HG03439 (cell line): ENCODE measurements around the gene RAI1.

Experiments used
- ATAC-seq: cut with Tn5 transposase; IDR thresholded peaks from one replicate; pipeline ENCODE4 v1.9.1; 2021; ENCODE audit warnings: mild to moderate bottlenecking, moderate library complexity; ENCODE audit not compliant: unreplicated experiment

RAI1 gene

DNA sequence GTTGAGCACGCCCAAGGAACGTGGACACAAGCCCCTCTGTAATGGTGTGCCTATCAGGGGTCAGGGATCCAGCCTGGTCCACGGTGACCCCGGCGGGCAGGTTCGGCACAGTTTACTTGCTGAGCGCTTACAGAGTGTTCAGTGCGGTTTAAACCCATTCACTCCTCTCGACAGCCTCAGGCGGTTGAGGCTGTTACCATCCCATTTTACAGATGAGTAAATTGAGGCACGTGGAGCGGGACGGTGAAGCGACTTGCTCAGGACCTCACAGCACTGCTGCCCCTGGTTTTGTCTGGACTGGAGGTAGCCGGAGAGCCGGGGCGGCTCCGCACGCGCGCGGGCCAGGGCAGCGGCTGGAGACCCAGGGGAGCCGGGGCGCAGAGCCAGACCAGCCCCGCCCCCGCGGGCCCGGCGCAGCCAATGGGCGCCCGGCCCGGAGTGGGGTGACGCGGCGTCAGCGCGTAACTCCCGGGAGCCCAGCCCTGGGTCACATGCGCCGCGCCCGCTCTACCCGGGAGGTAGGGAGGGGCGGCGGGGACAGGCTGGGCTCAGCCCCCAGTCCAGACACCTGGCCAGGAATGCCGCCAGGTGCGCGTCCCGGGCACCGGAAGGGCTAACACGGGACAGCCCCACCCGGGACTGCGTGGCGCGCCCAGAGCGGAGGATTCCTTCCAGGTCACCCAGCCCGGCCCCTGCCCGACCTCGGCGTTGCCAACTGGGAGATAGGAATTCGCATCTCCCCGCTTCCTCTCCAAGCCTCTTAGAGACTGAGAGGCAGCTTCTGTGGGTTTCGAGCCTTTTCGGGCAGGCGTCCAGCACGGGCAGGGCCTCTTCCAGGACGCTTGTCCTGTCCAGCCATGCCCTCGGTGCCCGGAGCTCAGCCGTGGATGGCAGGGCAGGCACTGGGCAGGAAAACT lies 158.8 kb downstream of the RAI1 start:
- peak; percentile 45 for ATAC-seq

DNA sequence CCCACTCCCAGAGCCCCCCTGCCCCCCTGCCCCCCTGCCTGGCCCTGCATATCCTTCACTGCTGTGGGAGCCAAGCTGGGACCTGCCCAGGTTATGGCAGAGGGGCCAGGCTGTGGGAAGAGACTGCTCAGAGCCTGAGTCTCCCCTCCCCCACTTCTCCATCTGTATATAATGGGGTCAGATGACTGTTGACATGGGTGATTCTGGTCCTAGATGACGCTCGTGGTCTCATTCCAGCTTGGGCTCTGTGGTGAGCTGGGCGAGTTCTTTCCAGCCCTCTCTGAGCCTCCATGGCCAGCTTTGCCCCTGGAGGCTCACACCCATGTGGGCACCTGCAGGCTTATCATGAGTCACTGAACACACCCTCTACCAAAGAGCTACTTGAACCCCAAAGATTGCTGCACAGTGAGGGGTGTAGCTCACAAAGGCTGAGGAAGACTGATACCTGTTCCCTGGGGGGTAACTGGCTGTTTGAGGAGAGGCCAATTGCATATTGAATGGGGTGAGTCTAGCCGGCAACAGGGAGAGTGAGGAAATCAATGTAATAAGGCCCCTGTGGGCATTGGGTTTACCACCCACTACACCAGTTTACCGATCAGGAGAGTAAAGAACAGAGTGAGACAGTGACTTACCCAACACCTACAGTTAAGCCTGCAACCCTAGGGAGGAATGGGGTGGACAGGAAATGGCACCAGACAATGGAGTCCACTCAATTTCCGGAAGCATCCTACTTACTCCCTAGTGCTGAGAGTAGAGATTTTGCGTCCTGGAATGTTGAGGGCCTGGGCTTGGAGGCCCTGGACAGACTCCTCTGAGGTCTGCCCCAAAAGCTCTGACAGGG lies 159.7 kb downstream of the RAI1 start:
- ATAC-seq: no peak

DNA sequence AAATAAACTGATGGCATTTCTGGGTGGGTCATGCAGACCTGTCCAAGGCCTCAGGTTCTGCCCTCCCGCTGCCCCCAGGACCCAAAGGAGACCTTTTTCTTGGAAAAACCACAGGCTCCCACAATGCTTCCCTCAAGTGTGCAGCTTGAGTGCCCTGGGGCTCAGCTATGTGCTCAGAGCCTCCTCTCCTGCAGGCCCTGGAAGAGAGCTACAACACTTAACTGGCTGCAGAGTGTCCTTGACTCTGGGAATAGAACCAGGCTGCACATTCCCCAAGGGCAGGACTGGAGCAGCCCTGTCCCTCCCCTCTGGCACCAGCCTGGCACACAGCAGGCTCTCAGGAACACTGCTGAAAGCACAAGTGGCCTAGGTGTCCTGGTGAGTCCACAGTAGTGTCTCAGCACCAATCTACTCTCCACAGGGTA lies 160.4 kb downstream of the RAI1 start:
- no peak for ATAC-seq

DNA sequence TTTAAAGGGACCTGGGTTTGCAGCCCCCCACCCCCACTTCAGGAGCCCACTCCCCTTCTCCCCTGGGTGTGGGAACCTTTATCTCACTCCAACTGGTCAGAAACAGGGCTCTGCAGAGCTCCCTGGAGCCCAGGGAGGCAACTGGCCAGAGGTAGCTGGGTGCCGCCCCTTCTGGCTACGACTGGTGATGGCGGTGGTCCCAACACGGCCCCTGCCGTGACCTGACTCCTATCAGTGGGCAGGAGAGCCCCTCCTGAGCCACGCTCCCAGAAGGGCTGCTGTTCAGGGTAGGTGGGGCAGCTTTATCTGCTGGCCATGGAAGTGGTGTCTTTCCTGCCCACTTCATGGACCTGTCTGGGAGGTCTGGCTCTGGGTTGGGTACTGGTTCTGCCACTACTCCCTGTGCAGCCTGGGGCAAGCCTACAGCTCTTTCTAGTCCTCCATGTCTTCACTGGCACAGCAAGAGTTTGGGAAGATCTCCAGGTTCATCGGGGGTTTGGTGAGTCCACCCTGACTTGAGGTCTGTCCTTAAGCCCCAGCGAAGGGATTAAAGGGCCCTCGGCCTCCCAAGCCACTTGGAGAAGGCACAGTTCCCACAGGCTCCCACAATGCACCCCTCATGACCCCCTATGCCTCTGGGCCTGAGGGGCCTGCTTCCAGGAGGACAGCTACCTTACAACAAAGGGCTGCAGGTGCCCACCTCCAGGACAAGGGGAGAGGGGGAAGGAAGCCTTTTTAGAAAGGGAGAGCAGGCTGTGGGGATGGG lies 161.0 kb downstream of the RAI1 start:
- no peak for ATAC-seq

DNA sequence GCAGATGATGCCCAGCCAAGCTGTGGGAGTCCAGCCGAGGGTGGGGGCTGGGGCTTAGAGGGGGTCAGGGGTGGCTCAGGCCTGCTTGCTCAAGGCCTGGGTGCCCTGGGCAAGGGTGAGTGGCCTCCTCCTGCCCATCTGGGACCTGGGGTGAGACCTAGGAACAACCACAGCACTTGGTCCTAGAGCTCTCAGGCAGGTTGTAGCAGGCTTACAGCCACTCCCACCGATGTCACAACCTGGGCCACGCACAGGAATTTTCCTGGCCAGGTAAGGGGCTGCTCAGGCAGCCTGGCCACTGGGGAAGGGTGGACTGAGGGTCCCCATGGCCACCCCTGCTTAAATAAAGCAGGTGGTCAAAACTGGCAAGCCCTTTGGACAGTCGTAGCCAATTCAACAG lies 161.8 kb downstream of the RAI1 start:
- no peak for ATAC-seq

DNA sequence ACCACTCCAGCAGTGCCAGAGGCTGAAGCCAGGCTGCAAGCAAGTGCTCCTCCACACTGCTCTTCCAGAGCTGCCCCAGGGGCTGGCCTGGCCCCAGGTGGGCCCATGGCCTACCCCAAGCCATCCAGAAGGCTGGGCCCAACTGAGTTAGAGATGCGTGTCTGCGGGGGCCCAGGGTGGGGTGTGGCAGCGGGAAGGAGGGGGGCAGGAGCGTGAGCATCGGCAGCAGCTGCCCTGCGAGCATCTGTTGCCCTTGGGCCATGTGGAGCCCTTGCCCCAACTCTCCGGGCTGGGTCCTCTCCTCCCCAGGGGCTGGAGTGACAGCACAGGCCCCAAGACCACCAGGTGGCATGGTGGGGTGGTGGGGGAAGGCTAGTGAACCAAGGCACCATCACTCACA lies 162.8 kb downstream of the RAI1 start:
- no peak for ATAC-seq

DNA sequence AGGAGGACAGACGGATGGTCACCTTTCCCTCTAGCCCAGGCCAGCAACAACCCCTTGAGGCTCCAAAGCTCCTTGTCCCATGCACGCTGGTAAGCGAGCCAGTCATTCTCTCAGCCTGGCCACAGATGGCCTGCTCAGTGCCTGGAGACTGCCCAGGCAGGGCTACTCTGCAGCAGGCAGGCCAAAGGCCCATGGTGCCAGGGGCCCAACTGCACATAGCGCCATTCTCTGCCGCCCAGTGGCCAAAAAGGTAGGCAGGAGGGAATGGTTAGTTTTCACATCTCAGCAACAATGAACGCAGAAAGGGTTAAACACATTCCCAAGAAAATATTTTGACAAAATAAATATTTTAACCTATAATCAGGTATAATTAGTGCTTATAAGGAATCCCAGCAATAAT lies 163.2 kb downstream of the RAI1 start:
- no peak for ATAC-seq

DNA sequence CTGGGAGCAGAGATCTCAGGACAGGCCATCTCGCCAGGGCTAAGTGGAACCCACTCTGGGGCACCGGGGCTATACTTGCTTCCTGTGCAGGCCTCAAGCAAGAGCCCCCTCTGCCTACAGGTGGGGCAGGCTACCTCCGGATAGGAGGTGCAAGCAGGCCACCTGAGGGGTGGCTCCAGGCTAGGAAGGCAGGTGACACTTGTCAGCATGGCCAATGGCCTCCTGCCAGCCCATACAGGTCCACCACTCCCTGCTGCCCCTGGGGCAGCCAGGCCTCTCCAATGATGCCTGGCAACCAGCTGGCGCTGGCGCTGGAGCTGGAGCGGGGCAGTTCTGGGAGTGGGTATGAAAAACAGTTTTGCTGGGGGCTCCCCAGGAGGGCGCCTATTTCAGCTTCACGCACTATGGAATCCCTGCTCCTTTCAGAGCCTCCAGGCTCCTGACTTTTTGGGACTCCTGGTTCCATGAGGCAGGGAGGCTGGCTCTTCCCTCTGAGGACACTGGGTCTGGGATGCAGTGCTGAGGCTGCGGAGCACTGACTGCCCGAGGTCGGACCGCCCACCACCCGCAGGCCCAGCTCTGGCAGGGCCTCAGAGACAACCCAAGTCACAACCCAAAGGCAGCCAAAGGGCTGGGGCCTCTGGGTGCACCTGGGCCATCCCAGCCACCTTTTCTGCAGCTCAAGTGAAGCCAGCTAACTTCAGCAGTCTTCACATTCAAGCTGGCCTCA lies 164.0 kb downstream of the RAI1 start:
- no peak for ATAC-seq

DNA sequence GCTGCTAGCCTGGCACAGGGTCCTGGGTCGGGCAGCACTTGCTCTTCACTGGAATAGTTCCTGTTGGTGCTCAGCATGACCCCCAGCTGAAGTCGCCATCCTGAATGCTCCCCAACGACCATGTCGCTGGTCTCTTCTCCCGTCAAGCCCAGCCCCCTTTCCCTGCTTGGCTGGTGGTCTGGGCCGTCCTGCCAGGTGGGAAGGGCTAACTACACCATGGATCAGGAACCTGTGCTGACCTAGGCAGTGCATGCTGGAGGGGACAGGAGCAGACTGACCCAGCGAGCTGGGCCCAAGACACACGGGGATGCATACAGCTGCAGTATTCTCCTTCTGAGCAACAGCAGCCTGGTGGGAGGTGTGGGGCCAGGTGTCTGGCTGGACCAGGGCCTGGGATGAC lies 164.7 kb downstream of the RAI1 start:
- no peak for ATAC-seq

DNA sequence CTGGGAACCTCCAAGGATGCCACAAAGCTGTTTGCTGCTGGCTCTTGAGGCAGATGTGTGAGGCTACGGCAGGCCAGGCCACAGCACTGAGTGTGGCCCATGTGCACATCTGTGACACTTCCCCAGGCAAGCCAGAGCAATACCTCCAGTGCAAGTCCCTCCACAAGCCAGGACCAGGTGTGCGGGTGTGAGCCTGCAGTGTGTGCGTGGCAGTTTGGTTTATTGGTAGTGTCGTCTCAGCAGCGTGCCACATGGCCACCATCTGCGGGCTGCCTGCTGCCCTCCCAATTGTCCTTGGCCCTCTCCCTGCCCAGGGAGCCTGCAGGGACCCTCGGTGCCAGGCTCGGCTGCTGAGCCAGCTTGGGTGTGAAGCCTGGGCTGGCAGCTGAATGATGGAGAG lies 165.4 kb downstream of the RAI1 start:
- ATAC-seq: no peak

DNA sequence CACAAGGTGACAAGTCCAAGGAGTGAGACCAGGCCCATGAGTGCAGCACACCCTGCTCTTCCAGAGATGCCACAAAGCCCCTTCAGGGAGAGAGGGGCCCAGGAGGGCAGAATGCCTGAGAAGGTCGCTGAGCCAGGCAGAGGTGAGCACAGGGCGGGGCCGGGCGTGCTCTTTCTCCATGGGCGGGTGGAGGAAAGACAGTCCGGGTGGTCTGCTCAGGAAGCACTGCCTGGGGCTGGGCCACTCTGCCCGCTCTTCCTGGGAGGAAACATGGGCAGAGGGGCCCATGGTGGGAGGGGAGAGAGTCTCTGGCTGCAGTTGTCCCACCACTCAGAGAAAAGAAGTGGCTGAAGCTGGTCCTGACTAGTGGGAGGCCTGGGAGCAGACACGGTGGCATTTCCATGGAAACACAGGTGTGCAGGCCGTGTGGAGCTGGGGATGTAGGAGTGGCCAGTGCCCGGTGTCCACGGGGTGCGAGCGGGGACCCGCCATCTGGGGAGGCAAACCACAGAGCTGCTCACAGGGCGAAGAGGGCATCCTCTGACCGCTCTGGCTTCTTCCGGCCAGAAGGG lies 165.9 kb downstream of the RAI1 start:
- ATAC-seq: no peak

DNA sequence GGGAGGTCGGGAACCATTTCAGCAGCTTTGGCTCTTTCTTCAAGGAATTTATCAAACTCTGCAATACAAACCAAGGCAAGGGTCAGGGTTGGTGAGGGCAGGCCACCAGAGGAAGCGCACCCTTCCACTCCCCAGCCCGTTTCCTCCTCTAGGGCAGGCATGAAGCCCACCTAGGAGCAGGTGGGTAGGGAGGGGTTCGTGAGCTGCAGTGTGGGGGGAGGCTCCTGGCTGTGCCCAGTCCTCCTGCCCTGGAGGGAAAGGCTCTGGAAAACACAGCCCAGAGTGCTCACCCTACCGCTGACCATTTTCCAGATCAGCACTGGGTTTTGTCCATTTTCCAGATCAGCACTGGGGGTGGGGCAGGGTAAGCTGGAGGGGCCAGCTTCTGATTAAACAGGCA lies 166.5 kb downstream of the RAI1 start:
- ATAC-seq: no peak

DNA sequence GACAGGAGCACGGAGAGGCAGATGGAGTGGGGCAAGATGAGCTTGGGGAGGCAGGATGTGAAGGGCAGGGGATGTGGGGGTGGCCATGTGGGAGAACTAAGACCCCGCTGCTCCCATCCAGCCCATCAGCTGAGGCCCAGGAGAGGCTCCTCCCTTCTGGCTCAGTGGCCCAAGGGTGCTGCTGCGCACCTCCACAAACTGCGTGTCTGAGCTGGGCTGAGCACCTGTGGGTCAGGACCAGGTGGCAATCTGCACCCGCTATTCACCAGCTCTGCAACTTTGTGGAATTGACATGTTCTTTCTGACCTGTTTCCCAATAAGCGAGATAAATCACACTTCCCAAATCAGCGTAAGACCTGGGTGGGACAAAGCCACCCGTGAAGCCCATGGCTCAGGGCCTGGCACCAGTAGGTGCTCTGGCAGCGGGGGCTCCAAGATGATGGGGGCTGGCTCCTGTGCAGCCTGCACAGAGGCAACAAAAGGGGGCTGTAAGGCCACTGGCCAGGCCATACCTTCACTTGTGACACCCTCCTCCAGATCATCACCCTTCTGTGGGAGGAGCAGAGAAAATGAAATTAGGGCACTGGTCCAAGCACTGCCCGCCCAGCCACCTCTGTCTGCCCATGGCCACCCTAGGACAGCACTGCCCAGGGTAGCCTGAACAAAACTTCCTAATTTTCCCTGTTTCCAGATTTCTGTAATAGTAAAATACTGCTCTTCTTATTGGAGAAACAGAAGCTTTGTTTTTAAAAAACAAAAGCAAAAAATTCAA lies 167.2 kb downstream of the RAI1 start:
- no peak for ATAC-seq

DNA sequence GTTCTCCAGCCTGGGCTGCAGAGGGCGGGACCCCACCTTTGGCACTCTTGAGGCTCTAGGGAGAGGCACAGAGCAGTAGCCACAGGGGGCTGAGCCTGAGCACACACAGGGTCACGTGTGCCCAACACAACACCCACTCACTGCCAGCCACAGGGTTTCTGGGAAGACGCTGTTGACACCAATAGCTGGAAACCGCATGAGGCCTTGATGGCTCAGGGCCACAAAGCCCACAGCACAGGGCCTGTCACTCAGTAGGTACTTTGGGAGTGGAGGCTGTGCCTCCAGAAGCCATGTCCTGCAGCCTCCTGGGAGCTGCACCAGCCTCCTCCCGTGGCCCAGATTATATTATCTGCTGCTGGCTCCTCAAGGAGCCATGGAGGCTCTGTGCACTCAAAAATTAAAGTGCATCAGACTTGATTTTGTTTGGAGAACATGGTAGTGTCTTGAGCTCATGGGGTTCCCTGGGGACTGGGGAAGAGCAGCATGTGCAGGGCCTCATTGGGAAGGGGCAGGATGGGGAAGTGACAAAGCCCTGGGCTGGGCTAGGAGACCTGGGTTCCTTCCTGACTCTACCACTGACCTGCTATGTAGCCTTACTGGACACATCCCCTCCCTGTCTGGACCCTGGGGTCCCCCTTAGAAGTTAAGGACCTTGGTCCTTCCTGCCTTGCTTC lies 168.0 kb downstream of the RAI1 start:
- no peak for ATAC-seq

DNA sequence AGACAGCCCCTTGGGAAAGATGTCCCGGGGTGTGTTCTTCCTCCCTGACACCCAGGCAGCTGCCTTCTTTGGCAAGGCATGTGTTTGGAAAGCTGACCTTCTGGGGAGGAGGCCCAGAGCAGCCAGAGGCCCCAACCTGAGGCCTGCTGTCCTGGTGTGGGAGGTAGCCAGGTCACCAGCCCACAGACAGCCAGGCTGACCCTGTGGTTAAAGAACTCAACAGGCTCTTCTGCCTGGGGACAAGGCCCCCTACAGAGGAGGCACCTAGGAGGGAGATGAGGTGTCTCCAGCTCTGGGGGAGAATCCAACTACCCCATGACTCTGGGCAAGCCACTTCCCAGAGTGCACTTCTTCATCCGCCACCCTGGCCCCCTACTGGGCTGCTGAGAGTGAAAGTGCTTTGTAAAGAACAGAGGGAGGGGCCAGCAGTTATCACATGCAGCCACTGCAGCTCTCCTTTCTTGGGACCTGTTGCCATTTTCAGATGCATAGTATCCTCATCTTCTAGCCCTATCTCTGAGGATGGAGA lies 168.7 kb downstream of the RAI1 start:
- ATAC-seq: no peak

DNA sequence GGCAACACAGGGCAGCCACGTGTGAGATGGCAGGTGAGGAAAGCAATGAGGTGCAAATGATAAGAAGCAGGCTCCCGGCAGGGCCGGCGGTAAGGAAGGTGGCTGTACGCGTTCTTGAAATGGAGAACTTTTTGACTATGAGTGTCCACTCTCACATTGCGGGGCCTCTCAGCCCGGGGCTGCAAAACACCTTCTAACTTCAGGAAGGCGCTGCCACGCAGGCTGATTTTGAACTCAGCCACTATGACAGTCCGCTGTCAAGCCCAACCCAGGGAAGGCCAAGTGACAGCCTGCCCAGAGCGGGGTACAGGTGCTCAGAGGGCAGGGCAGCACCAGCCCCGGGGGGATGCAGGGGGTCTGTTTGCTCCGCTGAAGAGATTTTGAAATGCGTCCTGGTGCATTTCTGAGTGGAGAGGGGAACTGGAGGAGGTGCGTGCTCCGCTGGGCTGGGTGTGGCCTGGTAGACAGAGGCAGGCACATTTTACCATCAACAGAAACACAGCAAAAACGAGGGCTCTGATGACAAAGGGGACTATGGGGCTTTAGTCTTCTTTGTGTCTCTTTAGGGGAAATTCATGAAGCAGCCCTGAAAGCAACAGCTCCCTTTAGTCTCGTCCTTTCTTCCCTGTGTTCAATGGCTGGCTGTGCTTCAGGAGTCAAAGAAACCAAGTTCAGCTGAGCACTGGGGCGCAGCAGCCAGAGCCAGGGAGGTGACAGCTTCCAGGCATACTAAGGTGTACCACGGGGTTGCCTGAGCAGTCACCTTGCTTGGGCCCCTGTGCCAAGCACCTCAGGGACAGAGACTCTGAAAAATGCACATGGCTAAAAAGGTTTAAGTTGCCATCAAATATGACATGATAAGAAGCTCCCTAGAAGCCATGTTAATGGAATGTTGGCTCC lies 170.1 kb downstream of the RAI1 start:
- no peak for ATAC-seq

DNA sequence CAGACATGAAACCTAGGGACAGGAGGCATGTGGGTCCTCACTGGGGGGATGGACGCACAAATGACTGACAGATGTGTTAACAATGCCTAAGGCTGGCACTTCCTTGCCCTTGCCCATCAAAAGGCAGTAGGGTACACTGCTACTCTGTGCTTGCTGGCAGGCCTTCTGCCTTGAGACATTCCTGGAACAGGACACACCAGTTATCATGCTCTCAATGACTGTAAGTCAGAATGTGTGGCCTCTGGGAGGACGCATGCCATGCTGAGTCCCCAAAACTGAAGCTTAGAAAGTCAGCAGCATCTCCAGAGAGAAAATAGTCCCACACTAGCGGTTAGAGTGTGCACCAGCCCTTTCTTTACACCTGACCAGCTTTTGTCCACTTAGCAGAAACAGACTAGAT lies 171.7 kb downstream of the RAI1 start:
- ATAC-seq: no peak
